Neural progenitor cell (in vitro differentiated cells): ENCODE measurements around the gene MPPED2.

Source experiments
- CTCF ChIP-seq: fragments of 200-600 bp; sonication (generic); IDR thresholded peaks from 2 replicates; pipeline ENCODE4 v1.5.1; 2017; ENCODE audit warnings: antibody characterized with exemption, mild to moderate bottlenecking
- EZH2 ChIP-seq: fragments of 200-600 bp; sonication (generic); IDR thresholded peaks from 2 replicates; pipeline ENCODE4 v1.6.1; 2017; ENCODE audit warnings: antibody characterized with exemption, mild to moderate bottlenecking, moderate library complexity
- EZH2phosphoT487 ChIP-seq: fragments of 200-600 bp; sonication (generic); IDR thresholded peaks from 2 replicates; pipeline ENCODE4 v1.6.1; 2017; ENCODE audit warnings: antibody characterized with exemption

GRCh38 chr11:30513087-30513486 is 73.1 kb downstream of the MPPED2 start:
- TF ChIP-seq CTCF (no peak), EZH2 (no peak), EZH2phosphoT487 (no peak)
